Measurements from ENCODE around the gene OSBPL3. TPM values are rescaled to one million over a fixed set of nuclear protein-coding genes. Genes with fewer than 3 reads are reported as not detected.
A peak's percentile ranks its signal among the peaks of the same experiment; 100 is the strongest.

The OSBPL3 gene
- polyA plus RNA-seq, 1 donor from 2014 or later = 0.26 TPM

DNA sequence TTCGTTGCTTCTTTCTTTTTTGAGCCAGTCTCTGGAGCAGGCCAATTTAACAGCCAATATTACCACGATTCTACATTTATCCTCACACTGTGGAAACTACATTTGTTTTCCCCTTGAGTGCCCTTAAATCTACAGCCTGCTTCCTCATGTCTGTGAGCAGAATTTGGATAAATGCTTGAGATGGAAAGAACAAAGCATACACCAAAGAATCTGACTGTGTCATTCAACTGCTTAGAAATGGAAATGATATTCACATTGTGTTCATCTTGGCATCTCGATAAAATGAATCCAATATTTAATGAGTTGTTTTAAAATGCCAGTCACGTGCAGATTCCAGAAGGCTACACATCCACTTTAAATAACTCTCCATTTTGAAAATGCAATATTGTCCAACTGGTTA is 181.7 kb downstream of the OSBPL3 start:
- Histone ChIP-seq H3K27me3 (ENCODE audit: insufficient read depth, low read depth, low read length) (no peaks in the 10 kb centered on the region), H3K36me3 (ENCODE audit: insufficient read depth, low read length) (no peaks in the 10 kb centered on the region), H3K27ac (ENCODE audit: low read length) (peak overlapping the region; percentile 71), H3K79me2 (replicated peaks; ENCODE audit: insufficient read depth, low read length) (no peaks in the 10 kb centered on the region), H2AFZ (ENCODE audit: low read depth, low read length) (peak overlapping the region; percentile 37), H3K9me2 (ENCODE audit: insufficient read depth, low read length) (no peaks in the 10 kb centered on the region), H4K20me1 (ENCODE audit: insufficient read depth) (no peaks in the 10 kb centered on the region), H3K9ac (ENCODE audit: low read length) (peak overlapping the region; percentile 48), H3K4me3 (ENCODE audit: low read length) (peak overlapping the region; percentile 19), H3F3A (ENCODE audit: insufficient read depth, low read length, poor library complexity, severe bottlenecking) (no peaks in the 10 kb centered on the region), H3K4me2 (ENCODE audit: low read length) (peak overlapping the region; percentile 4), H3K9me3 (ENCODE audit: low read length) (no peaks in the 10 kb centered on the region)
- TF ChIP-seq, protein P1, sequence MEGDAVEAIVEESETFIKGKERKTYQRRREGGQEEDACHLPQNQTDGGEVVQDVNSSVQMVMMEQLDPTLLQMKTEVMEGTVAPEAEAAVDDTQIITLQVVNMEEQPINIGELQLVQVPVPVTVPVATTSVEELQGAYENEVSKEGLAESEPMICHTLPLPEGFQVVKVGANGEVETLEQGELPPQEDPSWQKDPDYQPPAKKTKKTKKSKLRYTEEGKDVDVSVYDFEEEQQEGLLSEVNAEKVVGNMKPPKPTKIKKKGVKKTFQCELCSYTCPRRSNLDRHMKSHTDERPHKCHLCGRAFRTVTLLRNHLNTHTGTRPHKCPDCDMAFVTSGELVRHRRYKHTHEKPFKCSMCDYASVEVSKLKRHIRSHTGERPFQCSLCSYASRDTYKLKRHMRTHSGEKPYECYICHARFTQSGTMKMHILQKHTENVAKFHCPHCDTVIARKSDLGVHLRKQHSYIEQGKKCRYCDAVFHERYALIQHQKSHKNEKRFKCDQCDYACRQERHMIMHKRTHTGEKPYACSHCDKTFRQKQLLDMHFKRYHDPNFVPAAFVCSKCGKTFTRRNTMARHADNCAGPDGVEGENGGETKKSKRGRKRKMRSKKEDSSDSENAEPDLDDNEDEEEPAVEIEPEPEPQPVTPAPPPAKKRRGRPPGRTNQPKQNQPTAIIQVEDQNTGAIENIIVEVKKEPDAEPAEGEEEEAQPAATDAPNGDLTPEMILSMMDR (IDR thresholded peaks at IDR 0.05; ENCODE audit: poor library complexity, severe bottlenecking) = no peak
- TF ChIP-seq EZH2 (IDR thresholded peaks at IDR 0.05; ENCODE audit: borderline replicate concordance, insufficient read depth, low read length, poor library complexity, severe bottlenecking) (no peak), SMC3 (conservative IDR thresholded peaks at IDR 0.05; ENCODE audit: poor library complexity) (no peak), POLR2AphosphoS5 (IDR thresholded peaks at IDR 0.05) (no peak), EP300 (conservative IDR thresholded peaks at IDR 0.05; ENCODE audit: poor library complexity, severe bottlenecking) (no peak), MXI1 (conservative IDR thresholded peaks at IDR 0.05; ENCODE audit: poor library complexity, severe bottlenecking) (no peak), TAF1 (IDR thresholded peaks at IDR 0.05; ENCODE audit: low read depth) (no peak), RAD21 (conservative IDR thresholded peaks at IDR 0.05) (no peak)
- TF ChIP-seq, protein P2, sequence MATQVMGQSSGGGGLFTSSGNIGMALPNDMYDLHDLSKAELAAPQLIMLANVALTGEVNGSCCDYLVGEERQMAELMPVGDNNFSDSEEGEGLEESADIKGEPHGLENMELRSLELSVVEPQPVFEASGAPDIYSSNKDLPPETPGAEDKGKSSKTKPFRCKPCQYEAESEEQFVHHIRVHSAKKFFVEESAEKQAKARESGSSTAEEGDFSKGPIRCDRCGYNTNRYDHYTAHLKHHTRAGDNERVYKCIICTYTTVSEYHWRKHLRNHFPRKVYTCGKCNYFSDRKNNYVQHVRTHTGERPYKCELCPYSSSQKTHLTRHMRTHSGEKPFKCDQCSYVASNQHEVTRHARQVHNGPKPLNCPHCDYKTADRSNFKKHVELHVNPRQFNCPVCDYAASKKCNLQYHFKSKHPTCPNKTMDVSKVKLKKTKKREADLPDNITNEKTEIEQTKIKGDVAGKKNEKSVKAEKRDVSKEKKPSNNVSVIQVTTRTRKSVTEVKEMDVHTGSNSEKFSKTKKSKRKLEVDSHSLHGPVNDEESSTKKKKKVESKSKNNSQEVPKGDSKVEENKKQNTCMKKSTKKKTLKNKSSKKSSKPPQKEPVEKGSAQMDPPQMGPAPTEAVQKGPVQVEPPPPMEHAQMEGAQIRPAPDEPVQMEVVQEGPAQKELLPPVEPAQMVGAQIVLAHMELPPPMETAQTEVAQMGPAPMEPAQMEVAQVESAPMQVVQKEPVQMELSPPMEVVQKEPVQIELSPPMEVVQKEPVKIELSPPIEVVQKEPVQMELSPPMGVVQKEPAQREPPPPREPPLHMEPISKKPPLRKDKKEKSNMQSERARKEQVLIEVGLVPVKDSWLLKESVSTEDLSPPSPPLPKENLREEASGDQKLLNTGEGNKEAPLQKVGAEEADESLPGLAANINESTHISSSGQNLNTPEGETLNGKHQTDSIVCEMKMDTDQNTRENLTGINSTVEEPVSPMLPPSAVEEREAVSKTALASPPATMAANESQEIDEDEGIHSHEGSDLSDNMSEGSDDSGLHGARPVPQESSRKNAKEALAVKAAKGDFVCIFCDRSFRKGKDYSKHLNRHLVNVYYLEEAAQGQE (IDR thresholded peaks at IDR 0.05; ENCODE audit: borderline replicate concordance) = no peak

DNA sequence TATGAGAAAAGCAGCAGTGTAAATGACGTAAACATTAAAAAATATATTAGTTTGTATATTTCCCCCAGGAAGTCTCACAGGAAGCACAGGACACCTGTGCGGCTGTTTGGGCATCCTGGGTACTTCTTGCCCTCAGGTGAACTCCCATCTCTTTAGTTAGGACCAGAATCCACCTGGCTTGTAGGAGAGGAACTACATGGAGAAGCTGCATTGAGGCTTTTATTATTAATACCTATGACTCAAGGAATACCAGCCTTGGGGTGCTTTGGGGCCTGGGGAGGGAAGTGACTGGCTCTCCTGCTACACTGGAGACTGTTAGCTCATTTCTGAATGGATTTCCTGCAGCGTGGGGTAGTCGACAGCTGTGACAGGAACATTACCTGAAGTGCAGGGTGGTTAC is 182.7 kb downstream of the OSBPL3 start:
- Histone ChIP-seq H3K79me2 (replicated peaks; ENCODE audit: insufficient read depth, low read length) (no peaks in the 10 kb centered on the region), H3K27ac (ENCODE audit: low read length) (peak overlapping the region; percentile 71)
- no peak for TF ChIP-seq RAD21 (conservative IDR thresholded peaks at IDR 0.05)
- no peak for TF ChIP-seq EZH2 (IDR thresholded peaks at IDR 0.05; ENCODE audit: borderline replicate concordance, insufficient read depth, low read length, poor library complexity, severe bottlenecking)
- TF ChIP-seq, protein P1 (IDR thresholded peaks at IDR 0.05; ENCODE audit: poor library complexity, severe bottlenecking) = no peak
- TF ChIP-seq EP300 (conservative IDR thresholded peaks at IDR 0.05; ENCODE audit: poor library complexity, severe bottlenecking) = no peak
- TF ChIP-seq POLR2AphosphoS5 (IDR thresholded peaks at IDR 0.05) = no peak
- TF ChIP-seq TAF1 (IDR thresholded peaks at IDR 0.05; ENCODE audit: low read depth) = no peak
- no peak for TF ChIP-seq SMC3 (conservative IDR thresholded peaks at IDR 0.05; ENCODE audit: poor library complexity)

More for the DNA sequence above, 182.7 kb downstream of the OSBPL3 start:
- Histone ChIP-seq H3K9me2 (ENCODE audit: insufficient read depth, low read length) (no peaks in the 10 kb centered on the region), H3F3A (ENCODE audit: insufficient read depth, low read length, poor library complexity, severe bottlenecking) (no peaks in the 10 kb centered on the region), H4K20me1 (ENCODE audit: insufficient read depth) (no peaks in the 10 kb centered on the region), H3K4me2 (ENCODE audit: low read length) (no peak overlapping the region), H3K27me3 (ENCODE audit: insufficient read depth, low read depth, low read length) (no peaks in the 10 kb centered on the region), H3K4me3 (ENCODE audit: low read length) (no peak overlapping the region), H3K36me3 (ENCODE audit: insufficient read depth, low read length) (no peaks in the 10 kb centered on the region), H3K9me3 (ENCODE audit: low read length) (no peaks in the 10 kb centered on the region), H3K9ac (ENCODE audit: low read length) (no peak overlapping the region), H2AFZ (ENCODE audit: low read depth, low read length) (no peak overlapping the region)

All from neural cell (in vitro differentiated cells).